HL-60/S4 (cell line): ENCODE measurements around the gene CRB1.

Source experiments
- in situ Hi-C: fragments of 300-500 bp; cut with MboI; formaldehyde crosslinking; loops from 2 replicates; pipeline ENCODE4 v1.14.3; 2022; ENCODE audit warnings: low sequenced_read_pairs

The CRB1 gene

GRCh38 chr1:197268012-197268411 lies at the start of gene CRB1:
Gene CRB1 (plus strand): TSS chr1:197268252. CDS start chr1:197268413, 161 bp downstream.
- in situ Hi-C loops: no loop called here

- in situ Hi-C loops: no loop called here
These were observed 49.2 kb upstream of the CRB1 start for GRCh38 chr1:197218857-197219256.

GRCh38 chr1:197222025-197222685 lies 45.9 kb upstream of the CRB1 start:
- in situ Hi-C loops: no loop called here

- in situ Hi-C loops: no loop called here
These were observed 45.3 kb upstream of the CRB1 start for GRCh38 chr1:197222780-197223179.

- in situ Hi-C loops: no loop called here
These were observed 43.9 kb upstream of the CRB1 start for GRCh38 chr1:197224160-197224559.

GRCh38 chr1:197225611-197226010 lies 42.4 kb upstream of the CRB1 start:
- in situ Hi-C loops: no loop called here

- in situ Hi-C loops: no loop called here
These were observed 33.5 kb upstream of the CRB1 start for GRCh38 chr1:197234581-197234980.

GRCh38 chr1:197235355-197235754 lies 32.7 kb upstream of the CRB1 start:
- in situ Hi-C loops: no loop called here

GRCh38 chr1:197247465-197247864 lies 20.6 kb upstream of the CRB1 start:
- in situ Hi-C loops: no loop called here

- in situ Hi-C loops: no loop called here
These were observed 18.7 kb upstream of the CRB1 start for GRCh38 chr1:197249324-197249723.

GRCh38 chr1:197250616-197251015 lies 17.4 kb upstream of the CRB1 start:
- in situ Hi-C loops: no loop called here

- in situ Hi-C loops: no loop called here
These were observed 15.1 kb upstream of the CRB1 start for GRCh38 chr1:197252973-197253372.

- in situ Hi-C loops: no loop called here
These were observed 13.2 kb upstream of the CRB1 start for GRCh38 chr1:197254866-197255265.

- in situ Hi-C loops: no loop called here
These were observed 3.0 kb upstream of the CRB1 start for GRCh38 chr1:197264936-197265567.

- in situ Hi-C loops: no loop called here
These were observed 1.0 kb downstream of the CRB1 start for GRCh38 chr1:197269053-197269452.

- in situ Hi-C loops: no loop called here
These were observed 4.7 kb downstream of the CRB1 start for GRCh38 chr1:197272791-197273190.

GRCh38 chr1:197277166-197277565 lies 9.1 kb downstream of the CRB1 start:
- in situ Hi-C loops: no loop called here

GRCh38 chr1:197284325-197284724 lies 16.3 kb downstream of the CRB1 start:
- in situ Hi-C loops: no loop called here

- in situ Hi-C loops: no loop called here
These were observed 16.9 kb downstream of the CRB1 start for GRCh38 chr1:197284966-197285365.

- in situ Hi-C loops: no loop called here
These were observed 17.6 kb downstream of the CRB1 start for GRCh38 chr1:197285526-197286205.

GRCh38 chr1:197286634-197287033 lies 18.6 kb downstream of the CRB1 start:
- in situ Hi-C loops: no loop called here

GRCh38 chr1:197287863-197288262 lies 19.8 kb downstream of the CRB1 start:
- in situ Hi-C loops: no loop called here
